Endothelial cell (in vitro differentiated cells): ENCODE results near the gene MOB3B. TPM values are rescaled to one million over a fixed set of nuclear protein-coding genes. Genes with fewer than 3 reads are reported as not detected.

ENCODE experiments used
- DNase-seq: peaks from one replicate; pipeline ENCODE4 v3.0.0; 2021; ENCODE audit warnings: low spot score
- H3K27ac Mint-ChIP-seq: one replicate; pipeline ENCODE4 v1.8.0; 2021; ENCODE audit warnings: mixed read lengths, inconsistent platforms; ENCODE audit not compliant: unreplicated experiment
- H3K27me3 Mint-ChIP-seq: one replicate; pipeline ENCODE4 v1.8.0; 2021; ENCODE audit warnings: mild to moderate bottlenecking, moderate library complexity, mixed read lengths, inconsistent platforms; ENCODE audit not compliant: unreplicated experiment
- H3K36me3 Mint-ChIP-seq: one replicate; pipeline ENCODE4 v1.8.0; 2021; ENCODE audit warnings: mild to moderate bottlenecking, low read depth, mixed read lengths, inconsistent platforms; ENCODE audit not compliant: unreplicated experiment
- H3K4me1 Mint-ChIP-seq: one replicate; pipeline ENCODE4 v1.8.0; 2021; ENCODE audit warnings: mild to moderate bottlenecking, mixed read lengths, inconsistent platforms; ENCODE audit not compliant: unreplicated experiment
- H3K4me3 Mint-ChIP-seq: one replicate; pipeline ENCODE4 v1.8.0; 2021; ENCODE audit warnings: mild to moderate bottlenecking, mixed read lengths, inconsistent platforms; ENCODE audit not compliant: unreplicated experiment
- H3K9me3 Mint-ChIP-seq: one replicate; pipeline ENCODE4 v1.8.0; 2021; ENCODE audit warnings: mixed read lengths, inconsistent platforms; ENCODE audit not compliant: unreplicated experiment
- CTCF ChIP-seq: fragments of 200-600 bp; sonication (generic); IDR thresholded peaks from one replicate; pipeline ENCODE4 v1.5.0; 2021; ENCODE audit warnings: antibody characterized with exemption; ENCODE audit not compliant: unreplicated experiment
- total RNA-seq: library from RNA; stranded (reverse); fragmentation: NEBNext Ultra II Directional; extraction: Animal tissue kit (Norgen Biotek cat#: 25700); gene quantifications from one replicate; pipeline ENCODE4 v1.2.1, GENCODE V29; 2021; ENCODE audit not compliant: unreplicated experiment

MOB3B gene
- total RNA-seq, 1 donor from 2014 or later = 6.4 TPM

GRCh38 chr9:27352457-27353165 lies 177.0 kb downstream of the MOB3B start:
- Mint-ChIP-seq H3K36me3 (no peaks in the 10 kb centered on the region), H3K27me3 (no peaks in the 10 kb centered on the region), H3K27ac (no peak overlapping the region), H3K4me1 (peaks cover 4% of the 10 kb centered on the region), H3K9me3 (no peaks in the 10 kb centered on the region), H3K4me3 (no peak overlapping the region)
- no peak for DNase-seq
- TF ChIP-seq CTCF = no peak

- H3K4me3 Mint-ChIP-seq = no peak overlapping the region
- no peaks in the 10 kb centered on the region for H3K27me3 Mint-ChIP-seq
- DNase-seq = no peak
- H3K27ac Mint-ChIP-seq = no peak overlapping the region
- TF ChIP-seq CTCF = no peak
- no peaks in the 10 kb centered on the region for H3K9me3 Mint-ChIP-seq
- peaks cover 4% of the 10 kb centered on the region for H3K4me1 Mint-ChIP-seq
- no peaks in the 10 kb centered on the region for H3K36me3 Mint-ChIP-seq
These were observed 178.2 kb downstream of the MOB3B start for GRCh38 chr9:27351438-27351837.

- Mint-ChIP-seq H3K9me3 (no peaks in the 10 kb centered on the region), H3K4me1 (peaks cover 4% of the 10 kb centered on the region), H3K27ac (no peak overlapping the region), H3K4me3 (no peak overlapping the region), H3K36me3 (no peaks in the 10 kb centered on the region), H3K27me3 (no peaks in the 10 kb centered on the region)
- no peak for TF ChIP-seq CTCF
- no peak for DNase-seq
These were observed 179.1 kb downstream of the MOB3B start for GRCh38 chr9:27350382-27350976.

GRCh38 chr9:27349698-27350080 lies 179.9 kb downstream of the MOB3B start:
- Mint-ChIP-seq H3K4me3 (no peak overlapping the region), H3K27ac (no peak overlapping the region), H3K36me3 (no peaks in the 10 kb centered on the region), H3K9me3 (no peaks in the 10 kb centered on the region), H3K27me3 (no peaks in the 10 kb centered on the region), H3K4me1 (peaks cover 4% of the 10 kb centered on the region)
- DNase-seq = no peak
- no peak for TF ChIP-seq CTCF
